Neural cell (in vitro differentiated cells): ENCODE measurements around the gene TAF11L3. TPM values are rescaled to one million over a fixed set of nuclear protein-coding genes. Genes with fewer than 3 reads are reported as not detected.
"Not testable (repeated sequence)": the region's sequence is repeated elsewhere in the genome, so short reads cannot be mapped to it uniquely, and the experiment has no call there.

ENCODE experiments used
- H2AFZ ChIP-seq: fragments of 200-600, 300-800 bp; sonication (generic), shearing (Covaris generic); 2 replicates; pipeline ENCODE4 v1.6.0; 2014; ENCODE audit warnings: low read depth, mild to moderate bottlenecking, antibody characterized with exemption, low read length, moderate library complexity
- H3F3A ChIP-seq: fragments of 200-600 bp; shearing (Covaris generic); 2 replicates; pipeline ENCODE4 v1.6.1; 2016; ENCODE audit warnings: mild to moderate bottlenecking, moderate library complexity, mixed read lengths, antibody characterized with exemption, low read length; ENCODE audit not compliant: insufficient read depth, poor library complexity, severe bottlenecking
- H3K27ac ChIP-seq: fragments of 200-600, 300-800 bp; sonication (generic), shearing (Covaris generic); 2 replicates; pipeline ENCODE4 v1.5.1; 2014; ENCODE audit warnings: mild to moderate bottlenecking, low read length, moderate library complexity
- H3K27me3 ChIP-seq: fragments of 300-800, 200-600 bp; sonication (generic), shearing (Covaris generic); 2 replicates; pipeline ENCODE4 v1.6.0; 2014; ENCODE audit warnings: mild to moderate bottlenecking, low read depth, low read length, moderate library complexity; ENCODE audit not compliant: insufficient read depth
- H3K36me3 ChIP-seq: fragments of 300-800, 200-600 bp; sonication (generic), shearing (Covaris generic); 2 replicates; pipeline ENCODE4 v1.5.1; 2014; ENCODE audit warnings: mild to moderate bottlenecking, antibody characterized with exemption, low read length, moderate library complexity; ENCODE audit not compliant: insufficient read depth
- H3K4me2 ChIP-seq: fragments of 300-800, 200-600 bp; sonication (generic), shearing (Covaris generic); 2 replicates; pipeline ENCODE4 v1.6.0; 2014; ENCODE audit warnings: mild to moderate bottlenecking, low read length
- H3K4me3 ChIP-seq: fragments of 300-800, 200-600 bp; sonication (generic), shearing (Covaris generic); 2 replicates; pipeline ENCODE4 v1.5.1; 2014; ENCODE audit warnings: mild to moderate bottlenecking, low read length, moderate library complexity
- H3K79me2 ChIP-seq: fragments of 200-600 bp; shearing (Covaris generic); replicated peaks from 2 replicates; pipeline ENCODE4 v1.6.0; 2014; ENCODE audit warnings: mild to moderate bottlenecking, low read length, moderate library complexity; ENCODE audit not compliant: insufficient read depth
- H3K9ac ChIP-seq: fragments of 300-800, 200-600 bp; sonication (generic), shearing (Covaris generic); 2 replicates; pipeline ENCODE4 v1.6.1; 2016; ENCODE audit warnings: mild to moderate bottlenecking, low read length, mixed read lengths
- H3K9me2 ChIP-seq: fragments of 200-600 bp; shearing (Covaris generic); 2 replicates; pipeline ENCODE4 v1.6.1; 2016; ENCODE audit warnings: mild to moderate bottlenecking, low read length, mixed read lengths; ENCODE audit not compliant: insufficient read depth
- H3K9me3 ChIP-seq: fragments of 200-600, 300-800 bp; sonication (generic), shearing (Covaris generic); 2 replicates; pipeline ENCODE4 v1.6.1; 2016; ENCODE audit warnings: mild to moderate bottlenecking, mixed run types, low read length, moderate library complexity, mixed read lengths
- H4K20me1 ChIP-seq: fragments of 200-600 bp; shearing (Covaris generic); 2 replicates; pipeline ENCODE4 v1.6.1; 2016; ENCODE audit warnings: mild to moderate bottlenecking, mixed run types; ENCODE audit not compliant: insufficient read depth
- CTCF ChIP-seq: fragments of 450-650 bp; IDR thresholded peaks from 2 replicates; pipeline ENCODE4 v1.5.1; 2014; ENCODE audit warnings: antibody characterized with exemption, mild to moderate bottlenecking, moderate library complexity; ENCODE audit not compliant: poor library complexity, severe bottlenecking
- EP300 ChIP-seq: fragments of 450-650 bp; conservative IDR thresholded peaks from 2 replicates; pipeline ENCODE4 v1.6.1; 2014; ENCODE audit warnings: antibody characterized with exemption, mild to moderate bottlenecking, moderate library complexity; ENCODE audit not compliant: poor library complexity, severe bottlenecking
- EZH2 ChIP-seq: fragments of 200-600, 300-800 bp; shearing (Covaris generic), sonication (generic); IDR thresholded peaks from 2 replicates; pipeline ENCODE4 v1.6.1; 2014; ENCODE audit warnings: antibody characterized with exemption, low read length, borderline replicate concordance, mild to moderate bottlenecking; ENCODE audit not compliant: insufficient read depth, poor library complexity, severe bottlenecking
- MXI1 ChIP-seq: fragments of 450-650 bp; conservative IDR thresholded peaks from 2 replicates; pipeline ENCODE4 v1.6.1; 2014; ENCODE audit warnings: antibody characterized with exemption, mild to moderate bottlenecking; ENCODE audit not compliant: poor library complexity, severe bottlenecking
- POLR2AphosphoS5 ChIP-seq: IDR thresholded peaks from 2 replicates; pipeline ENCODE4 v1.6.1; 2012
- RAD21 ChIP-seq: fragments of 450-650 bp; conservative IDR thresholded peaks from 2 replicates; pipeline ENCODE4 v1.6.1; 2014; ENCODE audit warnings: antibody characterized with exemption, mild to moderate bottlenecking, moderate library complexity
- SMC3 ChIP-seq: fragments of 450-650 bp; conservative IDR thresholded peaks from 2 replicates; pipeline ENCODE4 v1.6.1; 2014; ENCODE audit warnings: antibody characterized with exemption, mild to moderate bottlenecking, moderate library complexity; ENCODE audit not compliant: poor library complexity
- TAF1 ChIP-seq: IDR thresholded peaks from 2 replicates; pipeline ENCODE4 v1.6.1; 2012; ENCODE audit warnings: low read depth
- polyA plus RNA-seq: library from polyadenylated mRNA; depleted of rRNA; stranded (reverse); fragments of >200 nt; gene quantifications from 2 replicates; pipeline ENCODE4 v1.2.3, GENCODE V29; 2014
- TF ChIP-seq, protein P1 (sequence below): IDR thresholded peaks from 2 replicates; pipeline ENCODE4 v1.6.1; 2012; ENCODE audit warnings: borderline replicate concordance

Gene TAF11L3
- polyA plus RNA-seq, 1 donor from 2014 or later = not detected

- Histone ChIP-seq H4K20me1 (no peaks in the 10 kb centered on the region), H3K79me2 (no peaks in the 10 kb centered on the region), H2AFZ (no peak overlapping the region), H3K36me3 (no peaks in the 10 kb centered on the region), H3K4me3 (no peak overlapping the region), H3K9me3 (no peaks in the 10 kb centered on the region), H3K27ac (no peak overlapping the region), H3K9ac (no peak overlapping the region), H3F3A (no peaks in the 10 kb centered on the region), H3K4me2 (no peak overlapping the region), H3K9me2 (no peaks in the 10 kb centered on the region), H3K27me3 (no peaks in the 10 kb centered on the region)
- TF ChIP-seq, protein P1, sequence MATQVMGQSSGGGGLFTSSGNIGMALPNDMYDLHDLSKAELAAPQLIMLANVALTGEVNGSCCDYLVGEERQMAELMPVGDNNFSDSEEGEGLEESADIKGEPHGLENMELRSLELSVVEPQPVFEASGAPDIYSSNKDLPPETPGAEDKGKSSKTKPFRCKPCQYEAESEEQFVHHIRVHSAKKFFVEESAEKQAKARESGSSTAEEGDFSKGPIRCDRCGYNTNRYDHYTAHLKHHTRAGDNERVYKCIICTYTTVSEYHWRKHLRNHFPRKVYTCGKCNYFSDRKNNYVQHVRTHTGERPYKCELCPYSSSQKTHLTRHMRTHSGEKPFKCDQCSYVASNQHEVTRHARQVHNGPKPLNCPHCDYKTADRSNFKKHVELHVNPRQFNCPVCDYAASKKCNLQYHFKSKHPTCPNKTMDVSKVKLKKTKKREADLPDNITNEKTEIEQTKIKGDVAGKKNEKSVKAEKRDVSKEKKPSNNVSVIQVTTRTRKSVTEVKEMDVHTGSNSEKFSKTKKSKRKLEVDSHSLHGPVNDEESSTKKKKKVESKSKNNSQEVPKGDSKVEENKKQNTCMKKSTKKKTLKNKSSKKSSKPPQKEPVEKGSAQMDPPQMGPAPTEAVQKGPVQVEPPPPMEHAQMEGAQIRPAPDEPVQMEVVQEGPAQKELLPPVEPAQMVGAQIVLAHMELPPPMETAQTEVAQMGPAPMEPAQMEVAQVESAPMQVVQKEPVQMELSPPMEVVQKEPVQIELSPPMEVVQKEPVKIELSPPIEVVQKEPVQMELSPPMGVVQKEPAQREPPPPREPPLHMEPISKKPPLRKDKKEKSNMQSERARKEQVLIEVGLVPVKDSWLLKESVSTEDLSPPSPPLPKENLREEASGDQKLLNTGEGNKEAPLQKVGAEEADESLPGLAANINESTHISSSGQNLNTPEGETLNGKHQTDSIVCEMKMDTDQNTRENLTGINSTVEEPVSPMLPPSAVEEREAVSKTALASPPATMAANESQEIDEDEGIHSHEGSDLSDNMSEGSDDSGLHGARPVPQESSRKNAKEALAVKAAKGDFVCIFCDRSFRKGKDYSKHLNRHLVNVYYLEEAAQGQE = no peak
- no peak for TF ChIP-seq EP300
- TF ChIP-seq CTCF = no peak
- TF ChIP-seq EZH2 = no peak
- no peak for TF ChIP-seq SMC3
- no peak for TF ChIP-seq TAF1
- TF ChIP-seq POLR2AphosphoS5 = no peak
- TF ChIP-seq MXI1 = no peak
- no peak for TF ChIP-seq RAD21
These were observed 20.7 kb upstream of the TAF11L3 start for GRCh38 chr5:17497446-17497845.

DNA sequence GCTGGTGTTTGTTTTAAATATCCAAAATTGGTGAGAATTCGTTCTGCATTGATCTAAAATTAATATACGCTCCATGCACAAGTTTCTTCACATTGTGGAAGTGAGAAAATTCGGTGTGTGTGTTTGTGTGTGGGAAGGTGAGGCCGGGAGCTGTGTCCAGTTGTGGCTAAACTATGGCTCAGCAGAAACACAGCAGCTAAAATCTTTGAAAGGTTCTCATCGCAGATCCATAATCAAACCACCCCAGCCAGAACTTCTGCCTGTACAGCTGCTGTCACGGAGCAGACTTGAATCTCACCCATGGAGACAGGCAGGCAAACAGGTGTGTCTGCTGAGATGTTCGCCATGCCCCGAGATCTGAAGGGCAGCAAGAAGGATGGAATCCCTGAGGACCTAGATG lies 20.2 kb upstream of the TAF11L3 start, which contains the start of gene TAF11L2:
Gene TAF11L2 (plus strand): TSS at position 301 of the 400 bp plus-strand sequence.
- H3K27me3 ChIP-seq, H3K4me2 ChIP-seq, H3K9me2 ChIP-seq, H2AFZ ChIP-seq, H3K9ac ChIP-seq, H3K27ac ChIP-seq, H3K79me2 ChIP-seq, H3K9me3 ChIP-seq, H3K36me3 ChIP-seq, H3F3A ChIP-seq, H4K20me1 ChIP-seq, H3K4me3 ChIP-seq: not testable (repeated sequence)

GRCh38 chr5:17511775-17512325 lies 6.3 kb upstream of the TAF11L3 start:
- Histone ChIP-seq H3K27me3 (no peaks in the 10 kb centered on the region), H3K9me3 (no peaks in the 10 kb centered on the region), H4K20me1 (no peaks in the 10 kb centered on the region), H3K9me2 (no peaks in the 10 kb centered on the region), H3K4me2 (no peak overlapping the region), H2AFZ (no peak overlapping the region), H3K36me3 (no peaks in the 10 kb centered on the region), H3K79me2 (no peaks in the 10 kb centered on the region), H3F3A (no peaks in the 10 kb centered on the region), H3K27ac (no peak overlapping the region), H3K4me3 (no peak overlapping the region), H3K9ac (no peak overlapping the region)
- TF ChIP-seq EZH2 = no peak
- TF ChIP-seq CTCF = no peak
- TF ChIP-seq RAD21 = no peak
- TF ChIP-seq, protein P1 = no peak
- TF ChIP-seq EP300 = no peak
- no peak for TF ChIP-seq MXI1
- no peak for TF ChIP-seq TAF1
- no peak for TF ChIP-seq POLR2AphosphoS5
- no peak for TF ChIP-seq SMC3
